ENCODE measurements around the gene KLK5.
"Not testable (repeated sequence)": the region's sequence is repeated elsewhere in the genome, so short reads cannot be mapped to it uniquely, and the experiment has no call there.

KLK5 gene

GRCh38 chr19:50952910-50953309, at the start of gene KLK5:
TSS of gene KLK5 (minus strand) at chr19:50953038. CDS start at chr19:50952657, 381 bp downstream.
- no peak for DNase-seq

DNA sequence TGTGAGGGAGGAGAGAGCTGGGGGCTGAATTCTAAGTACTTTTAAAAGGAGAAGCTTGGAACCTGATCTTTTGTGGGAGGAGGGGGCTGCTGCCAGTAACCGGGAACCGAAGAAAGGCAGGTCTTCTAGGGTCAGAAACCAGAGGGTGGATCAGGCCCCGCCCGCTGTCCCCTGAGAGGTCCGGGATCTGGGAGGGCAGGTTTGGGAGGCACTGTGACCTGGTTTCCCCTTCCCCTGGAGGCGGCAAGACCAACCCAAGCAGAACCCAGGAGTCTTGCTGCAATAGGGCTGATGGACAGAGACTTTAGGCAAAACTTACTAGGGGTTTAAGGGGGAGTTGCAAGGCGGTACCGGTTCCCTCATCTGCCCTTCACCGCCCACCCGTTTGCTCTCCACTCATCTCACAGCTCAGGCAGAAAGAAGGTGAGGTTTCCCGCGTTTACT, 49.3 kb upstream of the KLK5 start:
- no peak for DNase-seq

- no peak for DNase-seq
Measured at GRCh38 chr19:51001515-51001914, 48.7 kb upstream of the KLK5 start, which contains the start of gene KLK8. TSS of gene KLK8 (minus strand) at chr19:51001604. CDS start at chr19:51001167, 437 bp downstream.

GRCh38 chr19:51000981-51001380, 48.1 kb upstream of the KLK5 start:
- no peak for DNase-seq

GRCh38 chr19:51000426-51000825, 47.6 kb upstream of the KLK5 start:
- no peak for DNase-seq

DNA sequence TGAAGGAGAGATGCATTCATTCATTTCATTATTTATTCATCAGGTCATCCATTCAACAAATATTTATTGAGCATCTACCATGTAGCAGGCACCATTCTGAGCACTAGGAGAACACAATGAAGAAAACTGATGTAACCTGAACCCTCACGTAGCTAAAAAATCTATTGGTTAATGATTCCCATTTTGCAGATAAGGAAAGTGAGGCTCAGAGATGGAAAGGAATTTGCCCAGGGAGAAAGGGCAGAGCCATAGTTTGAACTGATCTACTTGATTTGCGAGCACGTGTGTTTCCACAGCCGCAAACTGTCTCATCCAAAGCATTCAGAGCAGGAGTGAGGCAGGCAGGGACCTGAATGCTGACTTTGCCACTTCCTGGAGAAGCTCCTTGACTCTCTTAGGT, 45.8 kb upstream of the KLK5 start:
- DNase-seq = no peak

DNA sequence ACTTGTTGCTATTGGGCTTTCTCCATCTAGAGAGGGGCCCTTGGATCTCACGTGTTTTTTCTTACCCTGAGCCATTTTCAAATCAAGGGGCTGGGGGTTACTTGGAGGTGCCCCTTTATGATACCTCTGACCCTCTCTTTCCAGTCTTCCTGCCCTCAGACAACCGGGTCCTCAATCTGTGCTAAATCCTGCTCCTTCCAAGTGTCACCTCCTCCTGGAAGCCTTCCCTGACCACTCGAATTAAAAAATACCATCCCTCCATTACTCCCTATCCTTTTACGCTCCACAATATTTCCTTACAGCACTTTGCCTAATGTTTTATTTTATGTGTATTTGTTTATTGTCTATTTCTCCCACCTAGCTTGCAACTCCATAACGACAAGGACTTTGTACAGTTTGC, 45.2 kb upstream of the KLK5 start:
- no peak for DNase-seq

DNA sequence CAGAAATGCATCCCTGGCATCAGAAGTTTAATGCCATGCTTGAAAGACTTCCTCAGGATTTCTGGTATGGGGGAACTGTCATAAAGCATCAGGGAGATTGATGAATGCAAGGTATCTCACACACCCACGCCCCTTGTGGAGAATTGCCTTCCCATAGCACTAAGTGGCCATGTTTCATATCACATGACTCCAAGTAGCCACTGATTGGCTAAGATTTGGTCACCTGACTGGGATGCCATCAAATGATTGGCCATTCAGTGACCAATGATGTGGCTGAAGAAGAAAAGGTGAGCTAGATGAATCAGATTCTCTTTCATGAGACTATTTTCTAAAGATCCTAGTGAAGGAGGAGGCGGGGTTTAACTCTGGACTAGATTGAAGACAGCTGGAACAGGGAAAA, 41.3 kb upstream of the KLK5 start:
- no peak for DNase-seq

- DNase-seq = no peak
Measured at GRCh38 chr19:50992666-50993035, 39.8 kb upstream of the KLK5 start.

DNA sequence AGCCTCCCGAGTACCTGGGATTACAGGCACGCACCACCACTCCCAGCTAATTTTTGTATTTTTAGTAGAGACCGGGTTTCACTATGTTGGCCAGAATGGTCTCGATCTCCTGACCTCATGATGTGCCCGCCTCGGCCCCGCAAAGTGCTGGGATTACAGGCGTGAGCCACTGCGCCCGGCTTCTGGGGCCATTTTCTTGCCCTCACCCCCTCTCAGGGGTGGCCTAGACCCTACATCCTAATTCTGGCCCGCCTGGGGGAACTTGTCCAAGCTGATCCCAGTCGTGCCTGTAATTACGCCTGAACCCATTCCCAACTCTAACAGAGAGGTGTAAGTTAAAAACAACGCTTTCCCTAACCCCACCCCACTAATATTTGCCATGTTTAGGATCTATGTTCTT, 31.6 kb upstream of the KLK5 start:
- not testable (repeated sequence) for DNase-seq

- DNase-seq = no peak
Measured at GRCh38 chr19:50983625-50984292, 30.9 kb upstream of the KLK5 start, which contains the start of gene KLK7. TSS of gene KLK7 (minus strand) at chr19:50983917. CDS start at chr19:50982399, 1,518 bp downstream.

- no peak for DNase-seq
Measured at GRCh38 chr19:50982186-50982585, 29.3 kb upstream of the KLK5 start.

GRCh38 chr19:50981587-50982146, 28.8 kb upstream of the KLK5 start:
- DNase-seq = no peak

- DNase-seq = no peak
Measured at GRCh38 chr19:50980208-50980607, 27.4 kb upstream of the KLK5 start.

- DNase-seq = no peak
Measured at GRCh38 chr19:50979758-50980157, 26.9 kb upstream of the KLK5 start.

DNA sequence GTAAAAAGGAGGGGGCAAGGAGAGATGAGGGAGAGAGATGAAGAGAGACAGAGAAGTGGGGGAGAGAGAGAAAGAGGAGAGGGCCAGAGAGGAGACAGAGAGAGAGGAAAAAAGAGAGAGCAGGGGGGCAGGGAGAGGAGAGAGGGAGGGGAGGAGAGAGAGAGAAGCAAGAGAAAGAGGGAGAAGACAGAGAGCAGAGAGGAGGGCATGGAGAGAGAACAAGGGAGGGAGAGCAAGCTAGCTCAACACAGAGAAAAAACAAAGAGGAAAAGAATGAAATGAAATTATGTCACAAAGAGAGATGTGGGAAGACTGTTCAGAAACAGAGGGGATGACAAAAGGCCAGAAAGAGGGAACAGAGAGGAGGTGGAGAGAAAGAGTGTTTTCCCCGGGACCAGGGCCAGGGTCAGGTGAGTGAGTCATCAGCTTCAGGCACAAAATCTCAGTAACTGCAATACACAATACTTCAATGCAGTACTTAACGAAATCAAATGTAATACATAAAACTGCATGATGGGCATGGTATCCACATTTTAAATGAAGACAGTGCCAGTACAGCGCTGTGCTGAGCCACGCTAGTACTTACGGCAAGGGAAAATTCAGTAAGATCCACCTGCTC, 26.0 kb upstream of the KLK5 start:
- no peak for DNase-seq

DNA sequence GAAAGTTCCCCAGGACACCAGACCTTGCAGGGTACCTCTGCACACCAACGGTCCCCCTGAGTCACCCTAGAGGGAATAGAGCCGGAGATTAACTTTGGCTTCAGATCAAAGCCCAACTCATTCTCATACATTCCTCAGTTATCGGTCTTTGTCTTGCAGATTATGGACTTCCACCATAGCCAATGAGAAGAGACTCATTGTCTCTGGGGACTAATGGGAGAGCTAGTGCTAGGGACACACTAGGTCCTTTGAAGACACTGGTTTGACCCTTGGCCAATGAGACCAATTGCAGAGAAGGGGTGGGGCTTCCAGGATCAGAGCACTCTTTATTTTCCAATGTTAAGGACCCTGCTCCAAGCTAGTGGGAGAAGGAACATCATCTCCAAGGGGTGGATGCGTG, 24.8 kb upstream of the KLK5 start:
- no peak for DNase-seq

- no peak for DNase-seq
Measured at GRCh38 chr19:50975766-50976165, 22.9 kb upstream of the KLK5 start.

GRCh38 chr19:50974702-50975556, 22.1 kb upstream of the KLK5 start:
- DNase-seq = no peak

- DNase-seq = no peak
Measured at GRCh38 chr19:50972795-50973376, 20.0 kb upstream of the KLK5 start.

DNA sequence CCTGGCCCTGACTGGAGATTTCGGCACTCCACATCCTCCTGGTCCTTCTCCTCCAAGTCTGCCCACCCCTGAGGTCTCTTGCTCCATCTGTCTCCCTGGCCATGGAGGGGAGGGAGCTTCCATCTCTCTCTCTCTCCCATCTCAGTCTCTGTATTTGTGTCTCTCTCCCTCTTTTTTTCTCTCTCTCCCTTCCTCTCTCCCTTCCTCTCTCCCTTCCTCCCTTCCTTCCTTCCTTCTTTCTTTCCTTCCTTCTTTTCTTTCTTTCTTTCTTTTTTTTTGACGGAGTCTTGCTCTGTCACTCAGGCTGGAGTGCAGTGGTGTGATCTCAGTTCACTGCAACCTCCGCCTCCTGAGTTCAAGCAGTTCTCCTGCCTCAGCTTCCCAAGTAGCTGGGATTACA, 17.0 kb upstream of the KLK5 start:
- not testable (repeated sequence) for DNase-seq

DNA sequence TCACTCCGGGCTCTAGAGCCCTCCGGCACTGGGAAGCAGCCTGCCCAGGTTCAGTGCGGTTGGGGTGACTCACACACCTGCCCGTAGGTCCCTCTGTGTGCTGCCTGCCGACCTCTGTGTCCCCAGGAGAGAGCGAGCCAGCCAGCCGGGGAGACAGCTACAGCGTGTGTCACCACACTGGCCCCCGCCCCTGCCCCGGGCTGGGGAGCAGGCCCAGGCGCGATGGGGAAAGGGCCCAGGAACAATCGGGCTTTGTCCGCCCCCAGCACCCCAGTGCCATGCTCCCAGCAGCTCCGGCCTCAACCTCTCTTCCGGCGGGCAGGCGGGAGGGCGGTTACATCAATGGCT, 16.5 kb upstream of the KLK5 start, which contains the start of gene KLK6:
Gene KLK6 (minus strand): TSS at position 179 of the 348 bp plus-strand sequence. CDS start 1,487 bp downstream, outside the sequence.
- no peak for DNase-seq
